ENCODE data around the gene PRSS1.
"Not testable (repeated sequence)": the region's sequence is repeated elsewhere in the genome, so short reads cannot be mapped to it uniquely, and the experiment has no call there.

PRSS1 gene

GRCh38 chr7:142746264-142746663, 3.0 kb upstream of the PRSS1 start:
- DNase-seq (ENCODE audit: low read depth, low spot score): no peak

GRCh38 chr7:142748410-142748809, 862 bp upstream of the PRSS1 start:
- DNase-seq (ENCODE audit: low read depth, low spot score): not testable (repeated sequence)

GRCh38 chr7:142750321-142750938, 1.2 kb downstream of the PRSS1 start:
- DNase-seq (ENCODE audit: low read depth, low spot score): no peak

- not testable (repeated sequence) for DNase-seq (ENCODE audit: low read depth, low spot score)
These were observed 2.4 kb downstream of the PRSS1 start for GRCh38 chr7:142751526-142752175.

- no peak for DNase-seq (ENCODE audit: low read depth, low spot score)
These were observed 3.3 kb downstream of the PRSS1 start for GRCh38 chr7:142752376-142753225.

GRCh38 chr7:142753366-142753765, 4.1 kb downstream of the PRSS1 start:
- DNase-seq (ENCODE audit: low read depth, low spot score): no peak

GRCh38 chr7:142753925-142754491, 4.7 kb downstream of the PRSS1 start:
- DNase-seq (ENCODE audit: low read depth, low spot score): not testable (repeated sequence)

- no peak for DNase-seq (ENCODE audit: low read depth, low spot score)
These were observed 5.7 kb downstream of the PRSS1 start for GRCh38 chr7:142754681-142755575.

- not testable (repeated sequence) for DNase-seq (ENCODE audit: low read depth, low spot score)
These were observed 9.0 kb downstream of the PRSS1 start for GRCh38 chr7:142758312-142758711.

GRCh38 chr7:142759433-142759832, 10.2 kb downstream of the PRSS1 start:
- DNase-seq (ENCODE audit: low read depth, low spot score): no peak

- peak; percentile 7 for DNase-seq (ENCODE audit: low read depth, low spot score)
These were observed 10.9 kb downstream of the PRSS1 start for GRCh38 chr7:142760071-142760642.

GRCh38 chr7:142761606-142762005, 12.3 kb downstream of the PRSS1 start:
- not testable (repeated sequence) for DNase-seq (ENCODE audit: low read depth, low spot score)

GRCh38 chr7:142762104-142762503, 12.8 kb downstream of the PRSS1 start:
- no peak for DNase-seq (ENCODE audit: low read depth, low spot score)

GRCh38 chr7:142767451-142767850, 18.2 kb downstream of the PRSS1 start:
- DNase-seq (ENCODE audit: low read depth, low spot score): no peak

- DNase-seq (ENCODE audit: low read depth, low spot score): no peak
These were observed 18.6 kb downstream of the PRSS1 start for GRCh38 chr7:142767861-142768260.

GRCh38 chr7:142768885-142769284, 19.6 kb downstream of the PRSS1 start:
- not testable (repeated sequence) for DNase-seq (ENCODE audit: low read depth, low spot score)

GRCh38 chr7:142770661-142771352, 21.5 kb downstream of the PRSS1 start, which contains the start of gene PRSS2:
PRSS2 (plus strand) TSS chr7:142770970; CDS start chr7:142770983, 13 bp downstream.
- DNase-seq (ENCODE audit: low read depth, low spot score): no peak

GRCh38 chr7:142771353-142771723, 22.1 kb downstream of the PRSS1 start:
- no peak for DNase-seq (ENCODE audit: low read depth, low spot score)

GRCh38 chr7:142772051-142772450, 22.8 kb downstream of the PRSS1 start:
- no peak for DNase-seq (ENCODE audit: low read depth, low spot score)

- no peak for DNase-seq (ENCODE audit: low read depth, low spot score)
These were observed 23.4 kb downstream of the PRSS1 start for GRCh38 chr7:142772673-142773072.

Measured in ELF-1 (cell line).